ENCODE results near the gene RAB7B.
A peak's percentile ranks its signal among the peaks of the same experiment; 100 is the strongest.

Gene RAB7B

GRCh38 chr1:206035027-206035426, 31.8 kb upstream of the RAB7B start:
- TF ChIP-seq CTCF (conservative IDR thresholded peaks at IDR 0.05; ENCODE audit: control insufficient read depth, insufficient read depth, low read depth, low read length): no peak
- no peak for DNase-seq (ENCODE audit: low read depth)
- no peak overlapping the region for H3K4me3 ChIP-seq (ENCODE audit: control insufficient read depth, low read depth, low read length)

- H3K4me3 ChIP-seq (ENCODE audit: control insufficient read depth, low read depth, low read length): no peak overlapping the region
- no peak for TF ChIP-seq CTCF (conservative IDR thresholded peaks at IDR 0.05; ENCODE audit: control insufficient read depth, insufficient read depth, low read depth, low read length)
- no peak for DNase-seq (ENCODE audit: low read depth)
Observed at GRCh38 chr1:206032380-206033140, 29.4 kb upstream of the RAB7B start.

DNA sequence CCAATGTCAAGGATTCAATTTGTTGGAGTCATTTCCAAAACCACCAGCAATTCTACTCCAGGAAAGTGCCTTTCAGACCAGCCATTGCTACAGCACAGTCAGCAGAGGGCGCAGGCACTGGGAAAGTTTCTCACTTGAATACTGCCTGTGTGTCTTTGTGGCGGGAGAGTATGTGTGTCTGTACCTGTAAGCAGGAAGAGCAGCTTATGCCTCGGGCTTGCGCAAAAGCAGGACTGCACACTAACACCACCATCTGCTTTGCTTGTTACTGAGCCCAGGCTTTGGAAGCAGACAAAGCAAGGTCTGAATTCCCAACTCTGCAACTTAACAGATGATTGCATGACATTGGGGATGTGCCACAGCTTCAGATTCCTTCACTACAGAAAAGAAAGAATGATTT, 27.5 kb upstream of the RAB7B start:
- DNase-seq (ENCODE audit: low read depth): peak; percentile 66
- TF ChIP-seq CTCF (conservative IDR thresholded peaks at IDR 0.05; ENCODE audit: control insufficient read depth, insufficient read depth, low read depth, low read length): peak; percentile 97
- H3K4me3 ChIP-seq (ENCODE audit: control insufficient read depth, low read depth, low read length): no peak overlapping the region

GRCh38 chr1:206030191-206030590, 27.0 kb upstream of the RAB7B start:
- no peak for DNase-seq (ENCODE audit: low read depth)

DNA sequence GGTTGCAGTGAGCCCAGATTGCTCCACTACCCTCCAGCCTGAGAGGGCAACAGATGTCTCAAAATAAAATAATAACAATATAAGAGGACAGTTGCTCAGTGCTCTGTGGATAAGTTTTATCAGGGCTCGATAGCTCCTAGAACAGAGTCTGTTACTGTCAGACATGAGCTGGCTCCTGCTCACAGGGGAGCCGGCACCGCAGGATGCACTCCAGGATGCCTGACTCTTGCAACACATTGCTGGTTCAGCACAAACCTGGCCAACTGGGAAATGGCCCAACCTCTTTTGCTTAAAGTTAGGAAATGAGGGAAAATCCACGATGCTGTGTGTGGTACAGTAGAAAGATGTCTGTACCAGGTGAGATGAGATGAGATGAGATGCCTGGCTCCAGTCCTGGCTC, 26.3 kb upstream of the RAB7B start:
- H3K4me3 ChIP-seq (ENCODE audit: control insufficient read depth, low read depth, low read length): no peak overlapping the region
- DNase-seq (ENCODE audit: low read depth): peak; percentile 71
- TF ChIP-seq CTCF (conservative IDR thresholded peaks at IDR 0.05; ENCODE audit: control insufficient read depth, insufficient read depth, low read depth, low read length): no peak

More at GRCh38 chr1:206030191-206030590, 27.0 kb upstream of the RAB7B start:
- no peak overlapping the region for H3K4me3 ChIP-seq (ENCODE audit: control insufficient read depth, low read depth, low read length)
- no peak for TF ChIP-seq CTCF (conservative IDR thresholded peaks at IDR 0.05; ENCODE audit: control insufficient read depth, insufficient read depth, low read depth, low read length)

DNA sequence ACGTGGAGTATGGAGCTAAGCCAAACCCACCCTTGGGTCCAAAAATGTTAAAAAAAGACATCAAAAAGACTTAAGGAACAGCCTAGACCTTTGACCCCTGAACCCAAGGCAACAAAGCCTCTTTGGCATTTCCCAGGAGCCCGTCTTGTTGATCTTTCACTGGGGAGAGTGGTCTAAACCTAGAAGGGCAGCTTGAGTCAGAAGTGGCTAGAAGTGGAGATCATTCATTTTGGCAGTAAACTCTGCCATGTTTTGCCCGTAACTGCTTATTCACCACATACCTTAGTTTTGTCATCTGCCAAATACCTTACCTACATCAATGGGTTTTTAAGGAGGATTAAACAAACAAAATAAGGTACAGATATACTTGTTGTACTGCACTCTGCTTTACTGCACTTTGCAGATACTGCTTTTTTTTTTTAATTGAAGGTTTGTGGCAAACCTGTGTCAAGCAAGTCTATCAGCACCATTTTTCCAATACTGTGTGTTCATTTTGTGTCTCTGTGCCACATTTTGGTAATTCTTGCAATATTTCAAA, 22.2 kb upstream of the RAB7B start:
- DNase-seq (ENCODE audit: low read depth): no peak
- no peak for TF ChIP-seq CTCF (conservative IDR thresholded peaks at IDR 0.05; ENCODE audit: control insufficient read depth, insufficient read depth, low read depth, low read length)
- H3K4me3 ChIP-seq (ENCODE audit: control insufficient read depth, low read depth, low read length): no peak overlapping the region

Data from fibroblast of mammary gland (primary cell).